K562 (cell line): ENCODE data around the gene PTPN7. TPM values are rescaled to one million over a fixed set of nuclear protein-coding genes. Genes with fewer than 3 reads are reported as not detected.

Experiments
- ATAC-seq: fragments of 200-7000 bp; cut with Tn5 transposase; 3 replicates; pipeline ENCODE4 v1.9.1; 2020; ENCODE audit warnings: moderate library complexity
- BruUV-seq: library from RNA; stranded (reverse); fragments of 400-500 nt; replicated peaks from 2 replicates; lab custom pipeline; 2021; lab: Mats Ljungman, UMichigan
- CTCF ChIA-PET: fragments of 300-600 bp; formaldehyde crosslinking; extraction: SDS; loops from one replicate; lab custom pipeline; 2021; ENCODE audit warnings: low intra/inter-chr PET ratio; lab: Yijun Ruan, JAX
- POLR2A ChIA-PET: fragments of 300-600, 350-650 bp; sonication (Branson Sonifier 250); formaldehyde crosslinking; extraction: SDS; loops from one replicate; lab custom pipeline; 2021; ENCODE audit warnings: antibody characterized with exemption, inconsistent platforms; lab: Yijun Ruan, JAX
- DNase-seq, 4 experiments: peaks; one replicate each; pipeline versions ENCODE4 v3.0.0 to v3.0.0-alpha.2; 2011 to 2018; ENCODE audit warnings: low spot score in 3 of 4, mixed read lengths in 3 of 4; ENCODE audit errors: extremely low read depth in 1 of 4
- FAIRE-seq: peaks from 2 replicates; lab custom pipeline; 2011; peaks lifted over from hg19 to GRCh38; lab: Jason Lieb, UNC
- H2AFZ ChIP-seq: 2 replicates; pipeline ENCODE4 v1.6.0; 2011; ENCODE audit warnings: low read depth, low read length, control low read depth, inconsistent platforms
- H3K27ac ChIP-seq: fragments of 200-600 bp; 3 replicates; pipeline ENCODE4 v1.8.0; 2011; ENCODE audit warnings: low read depth, mild to moderate bottlenecking, control low read depth, inconsistent platforms, low read length, moderate library complexity, mixed read lengths; ENCODE audit errors: extremely low read depth
- H3K27me3 ChIP-seq, 2 experiments: fragments of 300-600 bp in 1 of 2; 2 replicates in 1 of 2; 3 replicates in 1 of 2; pipeline versions ENCODE4 v1.6.0 to v1.8.0; 2011; ENCODE audit warnings: inconsistent platforms in 2 of 2, low read length in 2 of 2, mild to moderate bottlenecking in 1 of 2, mixed read lengths in 1 of 2, moderate library complexity in 1 of 2; ENCODE audit not compliant: control insufficient read depth in 2 of 2, insufficient read depth in 2 of 2
- H3K36me3 ChIP-seq: fragments of 300-600 bp; 3 replicates; pipeline ENCODE4 v1.8.0; 2011; ENCODE audit warnings: mild to moderate bottlenecking, low read length, inconsistent platforms; ENCODE audit not compliant: control insufficient read depth, insufficient read depth
- H3K4me1 ChIP-seq, 2 experiments: fragments of 200-600 bp in 1 of 2; replicated peaks in 1 of 2; 2 replicates in 1 of 2; 3 replicates in 1 of 2; pipeline versions ENCODE4 v1.5.1 to v1.8.0; 2011; ENCODE audit warnings: inconsistent platforms in 2 of 2, low read length in 2 of 2, mild to moderate bottlenecking in 1 of 2, mixed read lengths in 1 of 2, moderate library complexity in 1 of 2; ENCODE audit not compliant: control insufficient read depth in 2 of 2, insufficient read depth in 2 of 2
- H3K4me2 ChIP-seq: 2 replicates; pipeline ENCODE4 v1.6.1; 2011; ENCODE audit warnings: low read length, control low read depth, inconsistent platforms, mixed read lengths; ENCODE audit not compliant: insufficient read depth
- H3K4me3 ChIP-seq: fragments of 200-600 bp; sonication (generic), shearing (Covaris generic); 2 replicates; pipeline ENCODE4 v1.5.1; 2016; ENCODE audit warnings: control low read depth, inconsistent platforms
- H3K79me2 ChIP-seq: fragments of 200-600 bp; 3 replicates; pipeline ENCODE4 v1.8.0; 2011; ENCODE audit warnings: low read length, inconsistent platforms; ENCODE audit not compliant: control insufficient read depth, insufficient read depth
- H3K9ac ChIP-seq, 2 experiments: 2 replicates each; pipeline versions ENCODE4 v1.6.0 to v1.6.1; 2011; ENCODE audit warnings: low read depth in 2 of 2, low read length in 2 of 2, control low read depth in 1 of 2, inconsistent platforms in 1 of 2, mild to moderate bottlenecking in 1 of 2, mixed read lengths in 1 of 2; ENCODE audit not compliant: insufficient read depth in 1 of 2
- H3K9me1 ChIP-seq: one replicate; pipeline ENCODE4 v1.6.0; 2011; ENCODE audit warnings: inconsistent platforms, mild to moderate bottlenecking, low read length, moderate library complexity; ENCODE audit not compliant: control insufficient read depth, insufficient read depth
- H3K9me3 ChIP-seq: replicated peaks from 2 replicates; pipeline ENCODE4 v1.5.1; 2011; ENCODE audit warnings: low read depth, low read length, inconsistent platforms; ENCODE audit not compliant: control insufficient read depth, insufficient read depth
- H4K20me1 ChIP-seq: replicated peaks from 2 replicates; pipeline ENCODE4 v1.6.1; 2011; ENCODE audit warnings: low read length, inconsistent platforms, mixed read lengths; ENCODE audit not compliant: control insufficient read depth, insufficient read depth
- POLR2G ChIP-seq: fragments of 200-400 bp; formaldehyde crosslinking; IDR thresholded peaks from 2 replicates; pipeline ENCODE4 v1.6.1; 2017; ENCODE audit warnings: low read depth, mild to moderate bottlenecking, antibody characterized with exemption, low read length, moderate library complexity
- PYGO2 ChIP-seq: fragments of 450-650 bp; IDR thresholded peaks from 2 replicates; pipeline ENCODE4 v1.6.1; 2016; ENCODE audit warnings: mild to moderate bottlenecking, missing genetic modification characterization, moderate library complexity, missing compliant biosample characterization
- RHOXF2B ChIP-seq: fragments of 250-450 bp; sonication (Bioruptor Pico); conservative IDR thresholded peaks from 2 replicates; pipeline ENCODE4 v1.5.1; 2021
- SMARCC2 ChIP-seq: fragments of 450-650 bp; IDR thresholded peaks from 2 replicates; pipeline ENCODE4 v1.6.1; 2017; ENCODE audit warnings: antibody characterized with exemption, moderate library complexity, mild to moderate bottlenecking, low read depth
- ZNF316 ChIP-seq: fragments of 450-650 bp; IDR thresholded peaks from 2 replicates; pipeline ENCODE4 v1.6.1; 2016
- ZNF384 ChIP-seq: IDR thresholded peaks from 2 replicates; pipeline ENCODE4 v1.6.1; 2012; ENCODE audit warnings: low read depth, low read length, improper control_type of control experiment
- WGBS: fragments of 100-300 bp; shearing (Covaris generic); methylation state at CpG from one replicate; pipeline ENCODE4 v1.1.6; 2016; ENCODE audit warnings: low coverage, mixed read lengths; ENCODE audit not compliant: insufficient coverage; ENCODE audit errors: missing lambda C conversion rate; 5-methylcytosine and 5-hydroxymethylcytosine counted together
- in situ Hi-C: fragments of 300-500 bp; cut with MboI; formaldehyde crosslinking; loops from 4 replicates; pipeline ENCODE4 v1.15.0; 2018; ENCODE audit warnings: inconsistent platforms, mixed read lengths
- intact Hi-C: fragments of 100-400 bp; cut with micrococcal nuclease; formaldehyde crosslinking; loops from 2 replicates; pipeline ENCODE4 v1.14.2; 2022
- polyA plus RNA-seq, 8 experiments: library from polyadenylated mRNA; depleted of rRNA in 4 of 8; stranded (reverse) in 5 of 8; unstranded in 3 of 8; fragments of >200 nt; fragmentation: Nextera tagmentation in 2 of 8; fragmentation: Illumina TruSeq in 1 of 8; extraction: Ambion mirVana in 2 of 8; extraction: Trizol in 1 of 8; gene quantifications; 2 replicates each; pipeline versions ENCODE4 v1.2.1 to v1.2.3, GENCODE V29; 2011 to 2014; ENCODE audit warnings: inconsistent platforms in 1 of 8, missing spikeins in 1 of 8
- total RNA-seq, 7 experiments: library from RNA; depleted of rRNA in 6 of 7; stranded (reverse); fragments of >200 nt in 6 of 7; fragmentation: Illumina TruSeq in 2 of 7; extraction: Trizol in 2 of 7; gene quantifications; 2 replicates each; pipeline versions ENCODE4 v1.2.1 to v1.2.3, GENCODE V29; 2011 to 2021; ENCODE audit warnings: low replicate concordance in 1 of 7
- TF ChIP-seq, protein P1 (sequence below): fragments of 250-450 bp; sonication (Bioruptor Pico); IDR thresholded peaks from 2 replicates; pipeline ENCODE4 v1.5.0; 2021; ENCODE audit warnings: mild to moderate bottlenecking, borderline replicate concordance

The PTPN7 gene
- total and polyA plus RNA-seq, 9 of the 15 experiments (the other 6 are each of a cell fraction or from before 2014, with no cell fraction given) = 18.7 to 144 (median 120) TPM

DNA sequence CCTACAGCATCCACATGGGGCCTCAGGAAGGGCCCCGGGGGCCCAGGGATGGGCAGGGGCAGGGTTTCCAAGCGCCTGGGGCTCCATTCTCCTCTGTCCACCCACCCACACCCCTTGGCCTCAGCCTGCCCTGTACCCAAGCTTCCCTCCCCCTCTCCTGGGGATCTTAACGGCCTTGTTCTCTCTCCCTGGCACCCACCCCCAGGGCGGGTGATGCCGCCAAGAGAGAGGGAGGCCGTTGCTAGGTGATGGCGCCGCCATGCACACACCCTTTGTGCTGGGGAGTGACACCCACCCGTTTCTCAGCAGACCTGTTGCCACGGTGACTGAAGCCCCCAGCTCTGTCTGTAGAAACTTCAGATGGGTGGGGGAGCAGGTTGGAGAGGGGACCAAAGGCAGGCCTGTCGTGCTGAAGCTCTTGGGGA is 30.1 kb downstream of the PTPN7 start:
- ATAC-seq = no peak
- 12% methylated on average over 11 of the region's 11 CpGs for WGBS

More for the DNA sequence above, 30.1 kb downstream of the PTPN7 start:
- 0 out of 4 replicates have a peak overlapping the region, but pooled peaks of 1 of the 2 experiments have one; percentile 31 for H3K9ac ChIP-seq
- peaks cover 15 to 34% of the 10 kb centered on the region in 2 experiments; a peak in 4 of 5 replicates for H3K27me3 ChIP-seq
- FAIRE-seq = no peak
- no peak overlapping the region for H3K4me2 ChIP-seq
- H3K4me1 ChIP-seq = peaks cover 0 to 23% of the 10 kb centered on the region in 2 experiments; a peak in 1 of 5 replicates
- no peak overlapping the region for H3K27ac ChIP-seq
- peaks cover 25% of the 10 kb centered on the region; the same call in 2 of the 3 replicates for H3K36me3 ChIP-seq
- no peaks in the 10 kb centered on the region for H3K79me2 ChIP-seq
- intact Hi-C loops = no loop called here
- no peaks in the 10 kb centered on the region for H3K9me3 ChIP-seq
- no peaks in the 10 kb centered on the region for H3K9me1 ChIP-seq
- in situ Hi-C loops = no loop called here
- POLR2A ChIA-PET = interaction anchor here (0.6 to 2.1 kb wide), 7 partner anchors 9 to 125 kb away, joined by 3 to 9 read pairs (median 4); no protein-coding TSS in a partner anchor
- peak; percentile 57; the same call in 1 of the 2 replicates for TF ChIP-seq POLR2G
- no peak for TF ChIP-seq PYGO2 (tag)
- TF ChIP-seq, protein P1, sequence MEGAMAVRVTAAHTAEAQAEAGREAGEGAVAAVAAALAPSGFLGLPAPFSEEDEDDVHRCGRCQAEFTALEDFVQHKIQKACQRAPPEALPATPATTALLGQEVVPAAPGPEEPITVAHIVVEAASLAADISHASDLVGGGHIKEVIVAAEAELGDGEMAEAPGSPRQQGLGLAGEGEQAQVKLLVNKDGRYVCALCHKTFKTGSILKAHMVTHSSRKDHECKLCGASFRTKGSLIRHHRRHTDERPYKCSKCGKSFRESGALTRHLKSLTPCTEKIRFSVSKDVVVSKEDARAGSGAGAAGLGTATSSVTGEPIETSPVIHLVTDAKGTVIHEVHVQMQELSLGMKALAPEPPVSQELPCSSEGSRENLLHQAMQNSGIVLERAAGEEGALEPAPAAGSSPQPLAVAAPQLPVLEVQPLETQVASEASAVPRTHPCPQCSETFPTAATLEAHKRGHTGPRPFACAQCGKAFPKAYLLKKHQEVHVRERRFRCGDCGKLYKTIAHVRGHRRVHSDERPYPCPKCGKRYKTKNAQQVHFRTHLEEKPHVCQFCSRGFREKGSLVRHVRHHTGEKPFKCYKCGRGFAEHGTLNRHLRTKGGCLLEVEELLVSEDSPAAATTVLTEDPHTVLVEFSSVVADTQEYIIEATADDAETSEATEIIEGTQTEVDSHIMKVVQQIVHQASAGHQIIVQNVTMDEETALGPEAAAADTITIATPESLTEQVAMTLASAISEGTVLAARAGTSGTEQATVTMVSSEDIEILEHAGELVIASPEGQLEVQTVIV (CRISPR knock-in tag) = no peak
- no peak for TF ChIP-seq ZNF384
- TF ChIP-seq ZNF316 = no peak
- no peak for TF ChIP-seq RHOXF2B (CRISPR knock-in tag)
- TF ChIP-seq SMARCC2 = no peak
- TF ChIP-seq, all 486 proteins: peak for 1
- no peak overlapping the region for H3K4me3 ChIP-seq
- H4K20me1 ChIP-seq = peaks cover 1% of the 10 kb centered on the region
- BruUV-seq = no TSS peak
- H2AFZ ChIP-seq = no peak overlapping the region
- DNase-seq = no peak
- CTCF ChIA-PET = no interaction called here
